ENCODE measurements around the gene C19orf12. TPM values are rescaled to one million over a fixed set of nuclear protein-coding genes. Genes with fewer than 3 reads are reported as not detected.

C19orf12 gene
- polyA plus RNA-seq, 1 experiment = 33.9 TPM

DNA sequence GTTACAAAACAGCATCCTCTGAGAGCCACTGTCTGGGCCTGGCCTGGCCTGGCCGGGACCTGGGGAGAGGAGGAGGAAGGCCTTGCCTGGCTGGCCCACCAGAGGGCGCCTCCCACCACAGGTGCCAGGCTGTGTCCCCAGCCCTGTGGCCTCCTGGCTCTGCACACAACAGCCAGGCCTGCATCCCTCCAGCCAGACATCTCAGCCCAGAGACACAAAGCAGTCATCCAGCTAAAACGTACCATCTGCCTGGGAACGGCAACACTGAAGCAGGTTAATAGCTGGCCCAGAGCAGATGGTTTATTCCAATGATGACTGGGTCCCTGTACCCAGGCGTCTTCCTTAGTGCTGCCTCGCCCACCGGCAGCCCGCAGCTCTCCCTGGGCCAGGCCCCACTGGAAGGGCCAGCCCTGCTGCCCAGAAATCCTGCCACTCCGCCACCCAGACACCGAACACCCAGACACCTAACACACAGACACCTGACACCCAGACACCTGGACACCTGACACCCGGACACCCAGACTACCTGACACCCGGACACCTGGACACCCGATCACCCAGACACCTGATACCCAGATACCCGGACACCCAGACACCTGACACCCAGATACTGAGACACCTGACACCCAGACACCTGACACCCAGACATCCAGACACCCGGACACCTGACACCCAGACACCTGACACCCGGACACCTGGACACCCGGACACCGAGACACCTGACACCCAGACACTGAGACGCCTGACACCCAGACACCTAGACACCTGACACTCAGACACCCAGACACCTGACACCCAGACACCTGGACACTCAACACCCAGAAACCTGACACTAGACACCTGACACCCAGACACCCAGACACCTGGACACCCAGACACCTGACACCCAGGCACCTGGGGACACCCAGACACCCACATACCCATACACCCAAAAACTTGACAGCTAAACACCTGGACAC lies 20.1 kb downstream of the C19orf12 start:
- CTCF ChIA-PET = interaction anchor here (0.6 to 3.8 kb wide), 24 partner anchors 10 to 89 kb away, joined by 3 to 32 read pairs (median 4); partner anchors contain the start of genes C19orf12, PLEKHF1 and POP4
- TF ChIP-seq, protein P1, sequence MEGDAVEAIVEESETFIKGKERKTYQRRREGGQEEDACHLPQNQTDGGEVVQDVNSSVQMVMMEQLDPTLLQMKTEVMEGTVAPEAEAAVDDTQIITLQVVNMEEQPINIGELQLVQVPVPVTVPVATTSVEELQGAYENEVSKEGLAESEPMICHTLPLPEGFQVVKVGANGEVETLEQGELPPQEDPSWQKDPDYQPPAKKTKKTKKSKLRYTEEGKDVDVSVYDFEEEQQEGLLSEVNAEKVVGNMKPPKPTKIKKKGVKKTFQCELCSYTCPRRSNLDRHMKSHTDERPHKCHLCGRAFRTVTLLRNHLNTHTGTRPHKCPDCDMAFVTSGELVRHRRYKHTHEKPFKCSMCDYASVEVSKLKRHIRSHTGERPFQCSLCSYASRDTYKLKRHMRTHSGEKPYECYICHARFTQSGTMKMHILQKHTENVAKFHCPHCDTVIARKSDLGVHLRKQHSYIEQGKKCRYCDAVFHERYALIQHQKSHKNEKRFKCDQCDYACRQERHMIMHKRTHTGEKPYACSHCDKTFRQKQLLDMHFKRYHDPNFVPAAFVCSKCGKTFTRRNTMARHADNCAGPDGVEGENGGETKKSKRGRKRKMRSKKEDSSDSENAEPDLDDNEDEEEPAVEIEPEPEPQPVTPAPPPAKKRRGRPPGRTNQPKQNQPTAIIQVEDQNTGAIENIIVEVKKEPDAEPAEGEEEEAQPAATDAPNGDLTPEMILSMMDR (IDR thresholded peaks at IDR 0.05; ENCODE audit: insufficient read depth, low read depth, low read length) = peak; percentile 97
- Histone ChIP-seq H3K36me3 (ENCODE audit: control insufficient read depth, insufficient read depth, low read length) (no peaks in the 10 kb centered on the region), H3K27me3 (ENCODE audit: control insufficient read depth, insufficient read depth, low read length) (no peaks in the 10 kb centered on the region), H3K4me3 (ENCODE audit: low read depth, low read length) (no peak overlapping the region)
- POLR2A ChIA-PET = no interaction called here
- no peak for DNase-seq (ENCODE audit: low read depth)

DNA sequence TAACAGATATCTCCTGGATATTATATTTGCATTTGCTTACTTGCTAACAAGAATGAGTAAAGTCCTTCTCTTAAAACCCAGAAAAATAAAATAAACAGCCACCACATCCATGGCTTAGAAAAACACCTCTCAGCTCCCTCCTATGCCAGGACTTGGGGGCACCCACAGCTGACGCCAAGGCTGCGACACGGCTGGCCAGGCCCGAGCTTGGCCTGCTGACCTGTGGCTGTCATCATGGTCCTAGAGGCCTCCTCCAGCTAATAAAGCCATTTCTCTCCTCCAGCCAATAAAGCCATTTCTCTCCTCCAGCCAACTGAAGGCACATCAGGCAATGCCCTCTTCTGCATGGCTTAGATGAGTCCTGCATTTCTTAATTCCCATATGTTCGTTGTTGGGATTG lies 20.9 kb downstream of the C19orf12 start:
- no peak overlapping the region for H3K4me3 ChIP-seq (ENCODE audit: low read depth, low read length)
- TF ChIP-seq, protein P1 (IDR thresholded peaks at IDR 0.05; ENCODE audit: insufficient read depth, low read depth, low read length) = no peak
- ChIA-PET CTCF (interaction anchor here (0.6 to 3.8 kb wide), 26 partner anchors 9 to 185 kb away, joined by 3 to 32 read pairs (median 4); partner anchors contain the start of genes C19orf12, PLEKHF1 and POP4), POLR2A (no interaction called here)
- no peaks in the 10 kb centered on the region for H3K27me3 ChIP-seq (ENCODE audit: control insufficient read depth, insufficient read depth, low read length)
- DNase-seq (ENCODE audit: low read depth) = no peak
- H3K36me3 ChIP-seq (ENCODE audit: control insufficient read depth, insufficient read depth, low read length) = no peaks in the 10 kb centered on the region

DNA sequence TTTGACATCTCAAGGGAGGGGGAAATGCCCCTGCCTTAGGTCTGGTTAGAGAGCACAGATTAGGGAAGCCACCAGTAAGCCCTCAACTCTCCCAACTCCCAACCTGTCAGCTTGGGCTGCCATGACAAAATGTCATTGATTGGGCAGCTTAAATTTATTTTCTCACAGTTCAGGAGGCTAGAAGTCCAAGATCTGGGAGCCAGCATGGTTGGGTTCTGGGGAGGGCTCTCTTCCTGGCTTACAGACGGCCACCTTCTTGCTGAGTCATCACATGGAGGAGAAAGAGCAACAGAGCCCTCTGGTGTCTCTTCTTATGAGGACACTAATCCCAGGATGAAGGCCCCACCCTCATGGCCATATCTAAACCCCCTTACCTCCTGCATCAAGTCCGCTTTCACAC lies 24.2 kb downstream of the C19orf12 start:
- ChIA-PET CTCF (interaction anchor here (1.2 to 1.5 kb wide), 2 partner anchors 80 to 85 kb away, joined by 3 to 7 read pairs; partner anchors contain the start of gene POP4), POLR2A (no interaction called here)
- Histone ChIP-seq H3K27me3 (ENCODE audit: control insufficient read depth, insufficient read depth, low read length) (no peaks in the 10 kb centered on the region), H3K36me3 (ENCODE audit: control insufficient read depth, insufficient read depth, low read length) (no peaks in the 10 kb centered on the region), H3K4me3 (ENCODE audit: low read depth, low read length) (no peak overlapping the region)
- no peak for DNase-seq (ENCODE audit: low read depth)
- TF ChIP-seq, protein P1 (IDR thresholded peaks at IDR 0.05; ENCODE audit: insufficient read depth, low read depth, low read length) = peak; percentile 33; the same call in 1 of the 2 replicates

DNA sequence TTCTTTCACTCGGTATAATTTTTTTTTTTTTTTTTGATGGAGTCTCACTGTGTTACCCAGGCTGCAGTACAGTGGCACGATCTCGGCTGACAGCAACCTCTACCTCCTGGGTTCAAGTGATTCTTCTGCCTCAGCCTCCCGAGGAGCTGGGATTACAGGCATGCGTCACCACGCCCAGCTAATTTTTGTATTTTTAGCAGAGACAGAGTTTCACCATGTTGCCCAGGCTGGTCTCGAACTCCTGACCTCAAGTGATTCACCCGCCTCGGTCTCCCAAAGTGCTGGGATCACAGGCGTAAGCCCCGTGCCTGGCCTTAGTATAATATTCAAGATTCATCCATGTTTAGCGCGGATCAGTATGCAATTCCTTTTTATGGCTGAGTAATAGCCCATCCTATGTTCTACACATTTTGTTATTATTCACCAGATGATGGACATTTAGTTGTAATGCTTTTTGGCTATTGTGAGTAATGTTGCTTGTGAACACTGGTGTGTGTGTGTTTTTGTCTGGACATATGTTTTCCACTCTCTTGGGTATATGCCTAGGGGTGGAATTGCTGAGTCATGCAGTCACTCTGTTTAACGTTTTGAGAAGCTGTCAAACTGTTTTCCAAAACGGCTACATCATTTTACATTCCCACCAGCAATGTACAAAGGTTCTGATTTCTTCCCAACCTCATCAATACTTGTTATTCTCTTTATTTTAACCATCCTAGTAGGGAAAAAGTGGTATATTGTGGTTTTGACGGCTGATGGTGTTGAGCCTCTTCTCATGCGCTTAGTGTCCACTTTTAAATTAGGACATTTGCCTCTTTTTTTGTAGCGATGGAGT lies 26.9 kb downstream of the C19orf12 start:
- DNase-seq (ENCODE audit: low read depth) = no peak
- Histone ChIP-seq H3K4me3 (ENCODE audit: low read depth, low read length) (no peak overlapping the region), H3K27me3 (ENCODE audit: control insufficient read depth, insufficient read depth, low read length) (no peaks in the 10 kb centered on the region), H3K36me3 (ENCODE audit: control insufficient read depth, insufficient read depth, low read length) (no peaks in the 10 kb centered on the region)
- ChIA-PET CTCF (interaction anchor here (1.7 to 1.8 kb wide), 2 partner anchors 20 to 78 kb away, joined by 5 to 7 read pairs; no protein-coding TSS in a partner anchor), POLR2A (no interaction called here)
- TF ChIP-seq, protein P1 (IDR thresholded peaks at IDR 0.05; ENCODE audit: insufficient read depth, low read depth, low read length) = no peak

Measured in BJ (cell line).